ENCODE data around the gene ARMC8.

Gene ARMC8

GRCh38 chr3:138148503-138148902 lies 38.6 kb upstream of the ARMC8 start:
- no peak for TF ChIP-seq FOXP2 (optimal IDR thresholded peaks at IDR 0.05; ENCODE audit: borderline replicate concordance, extremely low read depth, extremely low read length, insufficient read depth)
- TF ChIP-seq, protein P1, sequence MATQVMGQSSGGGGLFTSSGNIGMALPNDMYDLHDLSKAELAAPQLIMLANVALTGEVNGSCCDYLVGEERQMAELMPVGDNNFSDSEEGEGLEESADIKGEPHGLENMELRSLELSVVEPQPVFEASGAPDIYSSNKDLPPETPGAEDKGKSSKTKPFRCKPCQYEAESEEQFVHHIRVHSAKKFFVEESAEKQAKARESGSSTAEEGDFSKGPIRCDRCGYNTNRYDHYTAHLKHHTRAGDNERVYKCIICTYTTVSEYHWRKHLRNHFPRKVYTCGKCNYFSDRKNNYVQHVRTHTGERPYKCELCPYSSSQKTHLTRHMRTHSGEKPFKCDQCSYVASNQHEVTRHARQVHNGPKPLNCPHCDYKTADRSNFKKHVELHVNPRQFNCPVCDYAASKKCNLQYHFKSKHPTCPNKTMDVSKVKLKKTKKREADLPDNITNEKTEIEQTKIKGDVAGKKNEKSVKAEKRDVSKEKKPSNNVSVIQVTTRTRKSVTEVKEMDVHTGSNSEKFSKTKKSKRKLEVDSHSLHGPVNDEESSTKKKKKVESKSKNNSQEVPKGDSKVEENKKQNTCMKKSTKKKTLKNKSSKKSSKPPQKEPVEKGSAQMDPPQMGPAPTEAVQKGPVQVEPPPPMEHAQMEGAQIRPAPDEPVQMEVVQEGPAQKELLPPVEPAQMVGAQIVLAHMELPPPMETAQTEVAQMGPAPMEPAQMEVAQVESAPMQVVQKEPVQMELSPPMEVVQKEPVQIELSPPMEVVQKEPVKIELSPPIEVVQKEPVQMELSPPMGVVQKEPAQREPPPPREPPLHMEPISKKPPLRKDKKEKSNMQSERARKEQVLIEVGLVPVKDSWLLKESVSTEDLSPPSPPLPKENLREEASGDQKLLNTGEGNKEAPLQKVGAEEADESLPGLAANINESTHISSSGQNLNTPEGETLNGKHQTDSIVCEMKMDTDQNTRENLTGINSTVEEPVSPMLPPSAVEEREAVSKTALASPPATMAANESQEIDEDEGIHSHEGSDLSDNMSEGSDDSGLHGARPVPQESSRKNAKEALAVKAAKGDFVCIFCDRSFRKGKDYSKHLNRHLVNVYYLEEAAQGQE (IDR thresholded peaks at IDR 0.05; ENCODE audit: insufficient read depth in 1 of 2, low read depth in 2 of 2, low read length in 2 of 2), result no peak
- no peak for TF ChIP-seq SIN3A (IDR thresholded peaks at IDR 0.05; ENCODE audit: borderline replicate concordance, insufficient read depth, low read length)
- TF ChIP-seq POLR2AphosphoS5 (IDR thresholded peaks at IDR 0.05; ENCODE audit: low read depth, low read length), result no peak
- TF ChIP-seq TAF1 (IDR thresholded peaks at IDR 0.05; ENCODE audit: borderline replicate concordance, insufficient read depth, low read length), result no peak

- TF ChIP-seq FOXP2 (optimal IDR thresholded peaks at IDR 0.05; ENCODE audit: borderline replicate concordance, extremely low read depth, extremely low read length, insufficient read depth) (no peak), TAF1 (IDR thresholded peaks at IDR 0.05; ENCODE audit: borderline replicate concordance, insufficient read depth, low read length) (no peak), POLR2AphosphoS5 (IDR thresholded peaks at IDR 0.05; ENCODE audit: low read depth, low read length) (no peak), SIN3A (IDR thresholded peaks at IDR 0.05; ENCODE audit: borderline replicate concordance, insufficient read depth, low read length) (no peak)
- TF ChIP-seq, protein P1 (IDR thresholded peaks at IDR 0.05; ENCODE audit: insufficient read depth in 1 of 2, low read depth in 2 of 2, low read length in 2 of 2), result no peak
Observed at GRCh38 chr3:138154534-138154933, 32.6 kb upstream of the ARMC8 start.

- TF ChIP-seq, protein P1 (IDR thresholded peaks at IDR 0.05; ENCODE audit: insufficient read depth in 1 of 2, low read depth in 2 of 2, low read length in 2 of 2), result no peak
- TF ChIP-seq TAF1 (IDR thresholded peaks at IDR 0.05; ENCODE audit: borderline replicate concordance, insufficient read depth, low read length), result no peak
- no peak for TF ChIP-seq FOXP2 (optimal IDR thresholded peaks at IDR 0.05; ENCODE audit: borderline replicate concordance, extremely low read depth, extremely low read length, insufficient read depth)
- no peak for TF ChIP-seq SIN3A (IDR thresholded peaks at IDR 0.05; ENCODE audit: borderline replicate concordance, insufficient read depth, low read length)
- TF ChIP-seq POLR2AphosphoS5 (IDR thresholded peaks at IDR 0.05; ENCODE audit: low read depth, low read length), result no peak
Observed at GRCh38 chr3:138157743-138158142, 29.4 kb upstream of the ARMC8 start.

GRCh38 chr3:138165061-138165460 lies 22.0 kb upstream of the ARMC8 start:
- TF ChIP-seq, protein P1 (IDR thresholded peaks at IDR 0.05; ENCODE audit: insufficient read depth in 1 of 2, low read depth in 2 of 2, low read length in 2 of 2), result no peak
- TF ChIP-seq SIN3A (IDR thresholded peaks at IDR 0.05; ENCODE audit: borderline replicate concordance, insufficient read depth, low read length) (no peak), TAF1 (IDR thresholded peaks at IDR 0.05; ENCODE audit: borderline replicate concordance, insufficient read depth, low read length) (no peak), FOXP2 (optimal IDR thresholded peaks at IDR 0.05; ENCODE audit: borderline replicate concordance, extremely low read depth, extremely low read length, insufficient read depth) (no peak), POLR2AphosphoS5 (IDR thresholded peaks at IDR 0.05; ENCODE audit: low read depth, low read length) (no peak)

- TF ChIP-seq FOXP2 (optimal IDR thresholded peaks at IDR 0.05; ENCODE audit: borderline replicate concordance, extremely low read depth, extremely low read length, insufficient read depth), result no peak
- no peak for TF ChIP-seq TAF1 (IDR thresholded peaks at IDR 0.05; ENCODE audit: borderline replicate concordance, insufficient read depth, low read length)
- TF ChIP-seq POLR2AphosphoS5 (IDR thresholded peaks at IDR 0.05; ENCODE audit: low read depth, low read length), result no peak
- TF ChIP-seq SIN3A (IDR thresholded peaks at IDR 0.05; ENCODE audit: borderline replicate concordance, insufficient read depth, low read length), result no peak
- TF ChIP-seq, protein P1 (IDR thresholded peaks at IDR 0.05; ENCODE audit: insufficient read depth in 1 of 2, low read depth in 2 of 2, low read length in 2 of 2), result no peak
Observed at GRCh38 chr3:138172625-138173024, 14.5 kb upstream of the ARMC8 start.

All from PFSK-1 (cell line).